Right atrium auricular region (tissue), 2 donors: Measurements from ENCODE around the gene PPP1R17. TPM values are rescaled to one million over a fixed set of nuclear protein-coding genes. Genes with fewer than 3 reads are reported as not detected.

Experiments
- DNase-seq: peaks from one replicate; pipeline ENCODE4 v3.0.0-alpha.2; 2019; ENCODE audit warnings: low spot score
- H3K27ac ChIP-seq, 2 donors: fragments of 200-600 bp; sonication (generic); 1 replicate in 1 of 2; 2 replicates in 1 of 2; pipeline ENCODE4 v1.5.1; 2016 to 2019
- H3K27me3 ChIP-seq, 2 donors: fragments of 200-600 bp; sonication (generic); one replicate each; pipeline versions ENCODE4 v1.5.1 to v1.6.0; 2017 to 2019
- H3K36me3 ChIP-seq: fragments of 200-600 bp; sonication (generic); one replicate; pipeline ENCODE4 v1.5.1; 2016
- H3K4me1 ChIP-seq, 2 donors: fragments of 200-600 bp; sonication (generic); one replicate each; pipeline versions ENCODE4 v1.5.1 to v1.6.0; 2017 to 2019
- H3K4me3 ChIP-seq, 2 donors: fragments of 200-600 bp; sonication (generic); 1 replicate in 1 of 2; 2 replicates in 1 of 2; pipeline ENCODE4 v1.5.1; 2017 to 2019; ENCODE audit warnings: mild to moderate bottlenecking in 1 of 2, moderate library complexity in 1 of 2
- H3K9me3 ChIP-seq, 2 donors: fragments of 200-600 bp; sonication (generic); one replicate each; pipeline ENCODE4 v1.5.1; 2019
- total RNA-seq, 2 donors: library from RNA; depleted of rRNA; stranded (reverse); fragments of >200 nt; gene quantifications; one replicate each; pipeline ENCODE4 v1.1.0, GENCODE V29; 2016
- TF ChIP-seq, protein P1 (sequence below), 2 donors: fragments of 200-600 bp; sonication (generic); IDR thresholded peaks; one replicate each; pipeline ENCODE4 v1.5.1; 2019; ENCODE audit warnings: antibody characterized with exemption in 2 of 2

PPP1R17 gene
- total RNA-seq, 2 donors from 2014 or later, result not detected

GRCh38 chr7:31690935-31691334 lies 3.9 kb downstream of the PPP1R17 start:
- DNase-seq, result no peak
- Histone ChIP-seq H3K27ac (no peak overlapping the region), H3K27me3 (no peaks in the 10 kb centered on the region), H3K4me3 (no peak overlapping the region), H3K36me3 (no peaks in the 10 kb centered on the region), H3K9me3 (no peaks in the 10 kb centered on the region), H3K4me1 (no peaks in the 10 kb centered on the region)
- TF ChIP-seq, protein P1, sequence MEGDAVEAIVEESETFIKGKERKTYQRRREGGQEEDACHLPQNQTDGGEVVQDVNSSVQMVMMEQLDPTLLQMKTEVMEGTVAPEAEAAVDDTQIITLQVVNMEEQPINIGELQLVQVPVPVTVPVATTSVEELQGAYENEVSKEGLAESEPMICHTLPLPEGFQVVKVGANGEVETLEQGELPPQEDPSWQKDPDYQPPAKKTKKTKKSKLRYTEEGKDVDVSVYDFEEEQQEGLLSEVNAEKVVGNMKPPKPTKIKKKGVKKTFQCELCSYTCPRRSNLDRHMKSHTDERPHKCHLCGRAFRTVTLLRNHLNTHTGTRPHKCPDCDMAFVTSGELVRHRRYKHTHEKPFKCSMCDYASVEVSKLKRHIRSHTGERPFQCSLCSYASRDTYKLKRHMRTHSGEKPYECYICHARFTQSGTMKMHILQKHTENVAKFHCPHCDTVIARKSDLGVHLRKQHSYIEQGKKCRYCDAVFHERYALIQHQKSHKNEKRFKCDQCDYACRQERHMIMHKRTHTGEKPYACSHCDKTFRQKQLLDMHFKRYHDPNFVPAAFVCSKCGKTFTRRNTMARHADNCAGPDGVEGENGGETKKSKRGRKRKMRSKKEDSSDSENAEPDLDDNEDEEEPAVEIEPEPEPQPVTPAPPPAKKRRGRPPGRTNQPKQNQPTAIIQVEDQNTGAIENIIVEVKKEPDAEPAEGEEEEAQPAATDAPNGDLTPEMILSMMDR (IDR thresholded peaks at IDR 0.05), result no peak

- no peak for DNase-seq
- H3K9me3 ChIP-seq, result no peaks in the 10 kb centered on the region
- H3K27me3 ChIP-seq, result no peaks in the 10 kb centered on the region
- TF ChIP-seq, protein P1 (IDR thresholded peaks at IDR 0.05), result no peak
- H3K27ac ChIP-seq, result no peak overlapping the region
- no peaks in the 10 kb centered on the region for H3K4me1 ChIP-seq
- H3K4me3 ChIP-seq, result no peak overlapping the region
- H3K36me3 ChIP-seq, result no peaks in the 10 kb centered on the region
These were observed 5.4 kb downstream of the PPP1R17 start for GRCh38 chr7:31692451-31692850.

DNA sequence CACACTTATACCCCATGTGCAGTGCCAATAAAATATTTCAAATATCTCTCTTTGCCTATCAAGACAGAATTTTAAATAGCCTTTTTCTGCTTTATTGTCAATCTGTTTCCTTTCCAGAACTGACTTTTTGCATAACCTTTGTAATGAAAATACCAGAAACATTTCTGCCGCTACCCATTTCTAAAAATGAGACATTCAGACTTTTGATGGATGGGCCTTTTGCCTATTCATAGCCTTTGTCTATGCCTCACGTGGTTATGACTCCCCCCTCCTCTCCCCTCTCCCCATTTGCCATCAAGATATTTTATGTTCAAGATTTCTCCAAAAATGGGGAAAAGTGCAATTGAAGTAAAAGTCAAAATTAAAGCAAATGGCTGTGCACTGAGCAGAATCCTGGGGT lies 5.9 kb downstream of the PPP1R17 start:
- TF ChIP-seq, protein P1 (IDR thresholded peaks at IDR 0.05), result no peak
- H3K27me3 ChIP-seq, result no peaks in the 10 kb centered on the region
- DNase-seq, result no peak

GRCh38 chr7:31695859-31696614 lies 9.0 kb downstream of the PPP1R17 start:
- no peak overlapping the region for H3K4me3 ChIP-seq
- H3K9me3 ChIP-seq, result no peaks in the 10 kb centered on the region
- H3K27ac ChIP-seq, result no peak overlapping the region
- no peaks in the 10 kb centered on the region for H3K27me3 ChIP-seq
- no peaks in the 10 kb centered on the region for H3K36me3 ChIP-seq
- TF ChIP-seq, protein P1 (IDR thresholded peaks at IDR 0.05), result no peak
- no peaks in the 10 kb centered on the region for H3K4me1 ChIP-seq
- no peak for DNase-seq

More for the DNA sequence above, 5.9 kb downstream of the PPP1R17 start:
- no peaks in the 10 kb centered on the region for H3K4me1 ChIP-seq
- H3K9me3 ChIP-seq, result no peaks in the 10 kb centered on the region
- no peak overlapping the region for H3K27ac ChIP-seq
- no peak overlapping the region for H3K4me3 ChIP-seq
- H3K36me3 ChIP-seq, result no peaks in the 10 kb centered on the region

DNA sequence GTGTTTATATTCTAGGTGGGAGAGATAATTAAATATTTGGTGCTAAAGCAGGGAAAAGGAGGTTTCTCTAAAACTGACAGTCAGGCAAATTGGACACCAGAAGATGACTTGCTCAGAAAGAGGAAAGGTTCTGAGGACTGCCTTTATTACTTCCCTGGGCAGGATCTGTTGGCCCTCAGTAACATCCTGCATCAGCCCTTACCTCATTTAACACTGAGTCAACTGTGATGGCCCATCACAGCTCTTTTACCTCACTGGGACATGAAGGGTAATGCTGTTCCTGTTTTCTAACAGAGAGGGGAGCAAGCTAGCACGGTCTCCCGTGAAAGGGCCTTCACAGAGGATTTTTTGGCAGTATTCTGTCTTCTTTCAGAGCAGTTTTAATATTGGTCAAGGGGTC lies 12.0 kb downstream of the PPP1R17 start:
- no peaks in the 10 kb centered on the region for H3K4me1 ChIP-seq
- TF ChIP-seq, protein P1 (IDR thresholded peaks at IDR 0.05), result no peak
- no peaks in the 10 kb centered on the region for H3K9me3 ChIP-seq

GRCh38 chr7:31702354-31702753 lies 15.3 kb downstream of the PPP1R17 start:
- H3K36me3 ChIP-seq, result no peaks in the 10 kb centered on the region
- TF ChIP-seq, protein P1 (IDR thresholded peaks at IDR 0.05), result no peak
- H3K9me3 ChIP-seq, result no peaks in the 10 kb centered on the region
- H3K4me1 ChIP-seq, result no peaks in the 10 kb centered on the region
- H3K27ac ChIP-seq, result no peak overlapping the region
- DNase-seq, result no peak
- H3K27me3 ChIP-seq, result no peaks in the 10 kb centered on the region
- H3K4me3 ChIP-seq, result no peak overlapping the region

More for the DNA sequence above, 12.0 kb downstream of the PPP1R17 start:
- Histone ChIP-seq H3K27ac (no peak overlapping the region), H3K36me3 (no peaks in the 10 kb centered on the region), H3K4me3 (no peak overlapping the region), H3K27me3 (no peaks in the 10 kb centered on the region)
- DNase-seq, result no peak
